A549 (cell line): Measurements from ENCODE around the gene CADPS2.

Source experiments
- CTCF ChIP-seq: fragments of >200 bp; sonication (Bioruptor Twin); formaldehyde crosslinking; IDR thresholded peaks from 3 replicates; pipeline ENCODE4 v1.5.1; 2016
- HDAC2 ChIP-seq: fragments of 200-600 bp; sonication (generic); IDR thresholded peaks from 2 replicates; pipeline ENCODE4 v1.6.1; 2016
- HOXB5 ChIP-seq: fragments of 250-450 bp; sonication (Bioruptor Pico); IDR thresholded peaks from 2 replicates; pipeline ENCODE4 v1.5.0; 2020; ENCODE audit warnings: mild to moderate bottlenecking, moderate library complexity

GRCh38 chr7:122674502-122674901 lies 211.8 kb downstream of the CADPS2 start:
- TF ChIP-seq HDAC2 (no peak), CTCF (no peak), HOXB5 (CRISPR knock-in tag) (no peak)
